Measurements from ENCODE around the gene BANF1. TPM values are rescaled to one million over a fixed set of nuclear protein-coding genes. Genes with fewer than 3 reads are reported as not detected.

The BANF1 gene
- total RNA-seq, 1 donor from 2014 or later: 215 TPM

GRCh38 chr11:66051766-66052663 lies 49.7 kb downstream of the BANF1 start, which contains the start of gene SF3B2:
Gene SF3B2, plus strand, starts transcription at chr11:66052364. Its CDS starts 21 bp downstream, at chr11:66052385.
- Histone ChIP-seq H3K4me1 (peaks cover 55% of the 10 kb centered on the region), H3K4me3 (peak within 1 kb of the TSS; percentile 100), H3K27me3 (ENCODE audit: low read depth) (peaks cover 24% of the 10 kb centered on the region), H3K36me3 (peaks cover 38% of the 10 kb centered on the region), H3K9me3 (replicated peaks) (no peaks in the 10 kb centered on the region), H3K27ac (replicated peaks) (peak within 1 kb of the TSS; percentile 91)
- peak; percentile 98 for DNase-seq
- intact Hi-C loops (cut with micrococcal nuclease): no loop called here
- TF ChIP-seq CTCF (IDR thresholded peaks at IDR 0.05; ENCODE audit: borderline replicate concordance): no peak

GRCh38 chr11:66052664-66052982 lies 50.3 kb downstream of the BANF1 start:
- intact Hi-C loops (cut with micrococcal nuclease): no loop called here
- H3K4me1 ChIP-seq: peaks cover 48% of the 10 kb centered on the region
- H3K27me3 ChIP-seq (ENCODE audit: low read depth): peaks cover 18% of the 10 kb centered on the region
- no peaks in the 10 kb centered on the region for H3K9me3 ChIP-seq (replicated peaks)
- no peak for DNase-seq
- no peak for TF ChIP-seq CTCF (IDR thresholded peaks at IDR 0.05; ENCODE audit: borderline replicate concordance)
- peaks cover 44% of the 10 kb centered on the region for H3K36me3 ChIP-seq
- peak overlapping the region; percentile 100 for H3K4me3 ChIP-seq
- peak overlapping the region; percentile 91 for H3K27ac ChIP-seq (replicated peaks)

Other genes with a start within 250 kb of the BANF1 start
- gene AP5B1, start 221.5 kb upstream of the BANF1 start, total RNA-seq: 5.4 TPM
- gene OVOL1, start 215.4 kb upstream of the BANF1 start, total RNA-seq: not detected
- not detected for gene SNX32, start 168.5 kb upstream of the BANF1 start, total RNA-seq
- gene CFL1, start 144.3 kb upstream of the BANF1 start, total RNA-seq: 299 TPM
- 31.5 TPM for gene MUS81, start 142.1 kb upstream of the BANF1 start, total RNA-seq
- 85.1 TPM for gene EFEMP2, start 129.7 kb upstream of the BANF1 start, total RNA-seq
- gene CTSW, start 122.7 kb upstream of the BANF1 start, total RNA-seq: 0.49 TPM
- 42.2 TPM for gene FIBP, start 114.0 kb upstream of the BANF1 start, total RNA-seq
- 32.7 TPM for gene CCDC85B, start 111.8 kb upstream of the BANF1 start, total RNA-seq
- 0.47 TPM for gene FOSL1, start 102.1 kb upstream of the BANF1 start, total RNA-seq
- gene C11orf68, start 83.4 kb upstream of the BANF1 start, total RNA-seq: 37.3 TPM
- gene DRAP1, start 83.1 kb upstream of the BANF1 start, total RNA-seq: 94.7 TPM
- gene TSGA10IP, start 57.0 kb upstream of the BANF1 start, total RNA-seq: not detected
- 30.7 TPM for gene SART1, start 40.8 kb upstream of the BANF1 start, total RNA-seq
- gene EIF1AD, start 346 bp upstream of the BANF1 start, total RNA-seq: 19.7 TPM
- gene CST6, start 9.5 kb downstream of the BANF1 start, total RNA-seq: not detected
- gene CATSPER1, start 24.0 kb downstream of the BANF1 start, total RNA-seq: not detected
- gene GAL3ST3, start 46.7 kb downstream of the BANF1 start, total RNA-seq: 1.3 TPM
- gene SF3B2, start 49.9 kb downstream of the BANF1 start, total RNA-seq: 75.5 TPM
- 54.9 TPM for gene PACS1, start 67.8 kb downstream of the BANF1 start, total RNA-seq

Data from left ventricle myocardium inferior (tissue), 1 donor.